GM23338 (cell line): Measurements from ENCODE around the gene LYRM2. TPM values are rescaled to one million over a fixed set of nuclear protein-coding genes. Genes with fewer than 3 reads are reported as not detected.

Experiments used
- EZH2 ChIP-seq: fragments of 200-600 bp; sonication (generic); IDR thresholded peaks from one replicate; pipeline ENCODE4 v1.8.0; 2017; ENCODE audit warnings: antibody characterized with exemption, mild to moderate bottlenecking, low read depth; ENCODE audit not compliant: unreplicated experiment
- polyA plus RNA-seq: library from polyadenylated mRNA; unstranded; fragments of >200 nt; fragmentation: Nextera tagmentation; extraction: Ambion mirVana; gene quantifications from 2 replicates; pipeline ENCODE4 v1.2.1, GENCODE V29; 2016
- total RNA-seq: library from RNA; depleted of rRNA; stranded (reverse); fragments of >200 nt; shearing (Covaris generic); gene quantifications from 2 replicates; pipeline ENCODE4 v1.2.3, GENCODE V29; 2014
- TF ChIP-seq, protein P1 (sequence below): fragments of 250-450 bp; sonication (Bioruptor Pico); IDR thresholded peaks from 2 replicates; pipeline ENCODE4 v1.5.0; 2020; ENCODE audit warnings: mild to moderate bottlenecking, moderate library complexity
- TF ChIP-seq, protein P2 (sequence below): IDR thresholded peaks from one replicate; pipeline ENCODE4 v1.6.1; 2018; ENCODE audit warnings: antibody characterized with exemption; ENCODE audit not compliant: unreplicated experiment
- TF ChIP-seq, protein P3 (sequence below): IDR thresholded peaks from 2 replicates; pipeline ENCODE4 v1.6.1; 2016; ENCODE audit warnings: antibody characterized with exemption
- TF ChIP-seq, protein P4 (sequence below), 2 experiments: fragments of 200-600 bp in 1 of 2; sonication (generic) in 1 of 2; conservative IDR thresholded peaks; 2 replicates each; pipeline versions ENCODE4 v1.5.1 to v1.6.1; 2016 to 2017; ENCODE audit warnings: antibody characterized with exemption in 2 of 2, low read depth in 2 of 2, mild to moderate bottlenecking in 2 of 2, moderate library complexity in 1 of 2

LYRM2 gene
- total and polyA plus RNA-seq, 2 experiments from 2014 or later: 20.3 to 67.3 TPM

DNA sequence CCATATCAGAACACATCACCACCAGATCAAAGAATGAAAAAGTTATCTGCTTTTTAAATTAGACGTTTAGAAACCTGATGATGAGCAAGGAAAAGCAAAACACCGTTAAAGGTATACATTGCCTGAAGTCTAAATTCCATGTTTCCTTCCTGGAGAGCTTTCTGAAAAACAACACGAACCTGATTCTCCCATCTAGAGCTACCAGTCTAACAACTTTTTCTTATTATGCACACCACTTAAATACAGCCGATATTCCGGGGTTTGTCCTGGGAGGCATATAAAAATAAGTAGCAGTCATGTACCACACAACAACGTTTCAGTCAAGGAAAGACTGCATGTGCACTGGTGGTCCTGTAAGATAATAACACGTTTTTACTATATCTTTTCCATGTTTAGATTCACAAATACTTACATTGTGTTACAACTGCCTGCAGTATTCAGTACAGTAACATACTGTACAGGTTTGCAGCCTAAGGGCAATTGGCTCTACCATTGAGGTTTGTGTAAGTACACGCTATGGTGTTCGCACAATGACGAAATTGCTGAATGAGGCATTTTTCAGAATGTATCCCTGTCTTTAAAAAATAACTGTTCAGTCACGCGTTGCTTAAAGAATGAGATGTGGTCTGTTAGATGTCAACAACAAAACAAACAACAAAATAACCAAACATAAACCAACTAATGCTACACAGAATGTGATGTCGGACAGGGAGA lies 19.1 kb upstream of the LYRM2 start (continued):
- TF ChIP-seq, protein P1, sequence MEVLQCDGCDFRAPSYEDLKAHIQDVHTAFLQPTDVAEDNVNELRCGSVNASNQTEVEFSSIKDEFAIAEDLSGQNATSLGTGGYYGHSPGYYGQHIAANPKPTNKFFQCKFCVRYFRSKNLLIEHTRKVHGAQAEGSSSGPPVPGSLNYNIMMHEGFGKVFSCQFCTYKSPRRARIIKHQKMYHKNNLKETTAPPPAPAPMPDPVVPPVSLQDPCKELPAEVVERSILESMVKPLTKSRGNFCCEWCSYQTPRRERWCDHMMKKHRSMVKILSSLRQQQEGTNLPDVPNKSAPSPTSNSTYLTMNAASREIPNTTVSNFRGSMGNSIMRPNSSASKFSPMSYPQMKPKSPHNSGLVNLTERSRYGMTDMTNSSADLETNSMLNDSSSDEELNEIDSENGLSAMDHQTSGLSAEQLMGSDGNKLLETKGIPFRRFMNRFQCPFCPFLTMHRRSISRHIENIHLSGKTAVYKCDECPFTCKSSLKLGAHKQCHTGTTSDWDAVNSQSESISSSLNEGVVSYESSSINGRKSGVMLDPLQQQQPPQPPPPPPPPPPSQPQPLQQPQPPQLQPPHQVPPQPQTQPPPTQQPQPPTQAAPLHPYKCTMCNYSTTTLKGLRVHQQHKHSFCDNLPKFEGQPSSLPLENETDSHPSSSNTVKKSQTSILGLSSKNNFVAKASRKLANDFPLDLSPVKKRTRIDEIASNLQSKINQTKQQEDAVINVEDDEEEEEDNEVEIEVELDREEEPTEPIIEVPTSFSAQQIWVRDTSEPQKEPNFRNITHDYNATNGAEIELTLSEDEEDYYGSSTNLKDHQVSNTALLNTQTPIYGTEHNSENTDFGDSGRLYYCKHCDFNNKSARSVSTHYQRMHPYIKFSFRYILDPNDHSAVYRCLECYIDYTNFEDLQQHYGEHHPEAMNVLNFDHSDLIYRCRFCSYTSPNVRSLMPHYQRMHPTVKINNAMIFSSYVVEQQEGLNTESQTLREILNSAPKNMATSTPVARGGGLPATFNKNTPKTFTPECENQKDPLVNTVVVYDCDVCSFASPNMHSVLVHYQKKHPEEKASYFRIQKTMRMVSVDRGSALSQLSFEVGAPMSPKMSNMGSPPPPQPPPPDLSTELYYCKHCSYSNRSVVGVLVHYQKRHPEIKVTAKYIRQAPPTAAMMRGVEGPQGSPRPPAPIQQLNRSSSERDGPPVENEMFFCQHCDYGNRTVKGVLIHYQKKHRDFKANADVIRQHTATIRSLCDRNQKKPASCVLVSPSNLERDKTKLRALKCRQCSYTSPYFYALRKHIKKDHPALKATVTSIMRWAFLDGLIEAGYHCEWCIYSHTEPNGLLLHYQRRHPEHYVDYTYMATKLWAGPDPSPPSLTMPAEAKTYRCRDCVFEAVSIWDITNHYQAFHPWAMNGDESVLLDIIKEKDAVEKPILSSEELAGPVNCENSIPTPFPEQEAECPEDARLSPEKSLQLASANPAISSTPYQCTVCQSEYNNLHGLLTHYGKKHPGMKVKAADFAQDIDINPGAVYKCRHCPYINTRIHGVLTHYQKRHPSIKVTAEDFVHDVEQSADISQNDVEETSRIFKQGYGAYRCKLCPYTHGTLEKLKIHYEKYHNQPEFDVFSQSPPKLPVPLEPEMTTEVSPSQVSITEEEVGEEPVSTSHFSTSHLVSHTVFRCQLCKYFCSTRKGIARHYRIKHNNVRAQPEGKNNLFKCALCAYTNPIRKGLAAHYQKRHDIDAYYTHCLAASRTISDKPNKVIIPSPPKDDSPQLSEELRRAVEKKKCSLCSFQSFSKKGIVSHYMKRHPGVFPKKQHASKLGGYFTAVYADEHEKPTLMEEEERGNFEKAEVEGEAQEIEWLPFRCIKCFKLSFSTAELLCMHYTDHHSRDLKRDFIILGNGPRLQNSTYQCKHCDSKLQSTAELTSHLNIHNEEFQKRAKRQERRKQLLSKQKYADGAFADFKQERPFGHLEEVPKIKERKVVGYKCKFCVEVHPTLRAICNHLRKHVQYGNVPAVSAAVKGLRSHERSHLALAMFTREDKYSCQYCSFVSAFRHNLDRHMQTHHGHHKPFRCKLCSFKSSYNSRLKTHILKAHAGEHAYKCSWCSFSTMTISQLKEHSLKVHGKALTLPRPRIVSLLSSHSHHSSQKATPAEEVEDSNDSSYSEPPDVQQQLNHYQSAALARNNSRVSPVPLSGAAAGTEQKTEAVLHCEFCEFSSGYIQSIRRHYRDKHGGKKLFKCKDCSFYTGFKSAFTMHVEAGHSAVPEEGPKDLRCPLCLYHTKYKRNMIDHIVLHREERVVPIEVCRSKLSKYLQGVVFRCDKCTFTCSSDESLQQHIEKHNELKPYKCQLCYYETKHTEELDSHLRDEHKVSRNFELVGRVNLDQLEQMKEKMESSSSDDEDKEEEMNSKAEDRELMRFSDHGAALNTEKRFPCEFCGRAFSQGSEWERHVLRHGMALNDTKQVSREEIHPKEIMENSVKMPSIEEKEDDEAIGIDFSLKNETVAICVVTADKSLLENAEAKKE (CRISPR knock-in tag): no peak
- TF ChIP-seq, protein P2, sequence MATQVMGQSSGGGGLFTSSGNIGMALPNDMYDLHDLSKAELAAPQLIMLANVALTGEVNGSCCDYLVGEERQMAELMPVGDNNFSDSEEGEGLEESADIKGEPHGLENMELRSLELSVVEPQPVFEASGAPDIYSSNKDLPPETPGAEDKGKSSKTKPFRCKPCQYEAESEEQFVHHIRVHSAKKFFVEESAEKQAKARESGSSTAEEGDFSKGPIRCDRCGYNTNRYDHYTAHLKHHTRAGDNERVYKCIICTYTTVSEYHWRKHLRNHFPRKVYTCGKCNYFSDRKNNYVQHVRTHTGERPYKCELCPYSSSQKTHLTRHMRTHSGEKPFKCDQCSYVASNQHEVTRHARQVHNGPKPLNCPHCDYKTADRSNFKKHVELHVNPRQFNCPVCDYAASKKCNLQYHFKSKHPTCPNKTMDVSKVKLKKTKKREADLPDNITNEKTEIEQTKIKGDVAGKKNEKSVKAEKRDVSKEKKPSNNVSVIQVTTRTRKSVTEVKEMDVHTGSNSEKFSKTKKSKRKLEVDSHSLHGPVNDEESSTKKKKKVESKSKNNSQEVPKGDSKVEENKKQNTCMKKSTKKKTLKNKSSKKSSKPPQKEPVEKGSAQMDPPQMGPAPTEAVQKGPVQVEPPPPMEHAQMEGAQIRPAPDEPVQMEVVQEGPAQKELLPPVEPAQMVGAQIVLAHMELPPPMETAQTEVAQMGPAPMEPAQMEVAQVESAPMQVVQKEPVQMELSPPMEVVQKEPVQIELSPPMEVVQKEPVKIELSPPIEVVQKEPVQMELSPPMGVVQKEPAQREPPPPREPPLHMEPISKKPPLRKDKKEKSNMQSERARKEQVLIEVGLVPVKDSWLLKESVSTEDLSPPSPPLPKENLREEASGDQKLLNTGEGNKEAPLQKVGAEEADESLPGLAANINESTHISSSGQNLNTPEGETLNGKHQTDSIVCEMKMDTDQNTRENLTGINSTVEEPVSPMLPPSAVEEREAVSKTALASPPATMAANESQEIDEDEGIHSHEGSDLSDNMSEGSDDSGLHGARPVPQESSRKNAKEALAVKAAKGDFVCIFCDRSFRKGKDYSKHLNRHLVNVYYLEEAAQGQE: no peak
- TF ChIP-seq, protein P3, sequence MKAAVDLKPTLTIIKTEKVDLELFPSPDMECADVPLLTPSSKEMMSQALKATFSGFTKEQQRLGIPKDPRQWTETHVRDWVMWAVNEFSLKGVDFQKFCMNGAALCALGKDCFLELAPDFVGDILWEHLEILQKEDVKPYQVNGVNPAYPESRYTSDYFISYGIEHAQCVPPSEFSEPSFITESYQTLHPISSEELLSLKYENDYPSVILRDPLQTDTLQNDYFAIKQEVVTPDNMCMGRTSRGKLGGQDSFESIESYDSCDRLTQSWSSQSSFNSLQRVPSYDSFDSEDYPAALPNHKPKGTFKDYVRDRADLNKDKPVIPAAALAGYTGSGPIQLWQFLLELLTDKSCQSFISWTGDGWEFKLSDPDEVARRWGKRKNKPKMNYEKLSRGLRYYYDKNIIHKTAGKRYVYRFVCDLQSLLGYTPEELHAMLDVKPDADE: no peak
- TF ChIP-seq, protein P4, sequence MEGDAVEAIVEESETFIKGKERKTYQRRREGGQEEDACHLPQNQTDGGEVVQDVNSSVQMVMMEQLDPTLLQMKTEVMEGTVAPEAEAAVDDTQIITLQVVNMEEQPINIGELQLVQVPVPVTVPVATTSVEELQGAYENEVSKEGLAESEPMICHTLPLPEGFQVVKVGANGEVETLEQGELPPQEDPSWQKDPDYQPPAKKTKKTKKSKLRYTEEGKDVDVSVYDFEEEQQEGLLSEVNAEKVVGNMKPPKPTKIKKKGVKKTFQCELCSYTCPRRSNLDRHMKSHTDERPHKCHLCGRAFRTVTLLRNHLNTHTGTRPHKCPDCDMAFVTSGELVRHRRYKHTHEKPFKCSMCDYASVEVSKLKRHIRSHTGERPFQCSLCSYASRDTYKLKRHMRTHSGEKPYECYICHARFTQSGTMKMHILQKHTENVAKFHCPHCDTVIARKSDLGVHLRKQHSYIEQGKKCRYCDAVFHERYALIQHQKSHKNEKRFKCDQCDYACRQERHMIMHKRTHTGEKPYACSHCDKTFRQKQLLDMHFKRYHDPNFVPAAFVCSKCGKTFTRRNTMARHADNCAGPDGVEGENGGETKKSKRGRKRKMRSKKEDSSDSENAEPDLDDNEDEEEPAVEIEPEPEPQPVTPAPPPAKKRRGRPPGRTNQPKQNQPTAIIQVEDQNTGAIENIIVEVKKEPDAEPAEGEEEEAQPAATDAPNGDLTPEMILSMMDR (conservative IDR thresholded peaks at IDR 0.05; ENCODE audit: low read depth in 2 of 2): no peak
- TF ChIP-seq EZH2: no peak
